Neural progenitor cell (in vitro differentiated cells): ENCODE results near the gene ATXN7L1. TPM values are rescaled to one million over a fixed set of nuclear protein-coding genes. Genes with fewer than 3 reads are reported as not detected.

ENCODE experiments used
- DNase-seq: peaks from one replicate; pipeline ENCODE4 v3.0.0-alpha.2; 2016; ENCODE audit warnings: low spot score
- H2AFZ ChIP-seq: fragments of 200-600 bp; sonication (generic); replicated peaks from 2 replicates; pipeline ENCODE4 v1.6.1; 2016; ENCODE audit warnings: antibody characterized with exemption
- H3F3A ChIP-seq: fragments of 200-600 bp; sonication (generic); 2 replicates; pipeline ENCODE4 v1.6.1; 2016; ENCODE audit warnings: antibody characterized with exemption, low read depth
- H3K27ac ChIP-seq: fragments of 200-600 bp; sonication (generic); 2 replicates; pipeline ENCODE4 v1.5.1; 2016; ENCODE audit warnings: mild to moderate bottlenecking
- H3K27me3 ChIP-seq: fragments of 200-600 bp; sonication (generic); 2 replicates; pipeline ENCODE4 v1.6.1; 2016; ENCODE audit warnings: mild to moderate bottlenecking, moderate library complexity
- H3K36me3 ChIP-seq: fragments of 200-600 bp; sonication (generic); 2 replicates; pipeline ENCODE4 v1.5.1; 2016
- H3K4me1 ChIP-seq: fragments of 200-600 bp; sonication (generic); 2 replicates; pipeline ENCODE4 v1.6.1; 2016; ENCODE audit warnings: mixed run types
- H3K4me2 ChIP-seq: fragments of 200-600 bp; sonication (generic); 2 replicates; pipeline ENCODE4 v1.6.1; 2016
- H3K4me3 ChIP-seq: fragments of 200-600 bp; sonication (generic); 2 replicates; pipeline ENCODE4 v1.5.1; 2016
- H3K79me2 ChIP-seq: fragments of 200-600 bp; sonication (generic); 2 replicates; pipeline ENCODE4 v1.6.1; 2016; ENCODE audit warnings: low read depth
- H3K9ac ChIP-seq: fragments of 200-600 bp; sonication (generic); 2 replicates; pipeline ENCODE4 v1.6.1; 2016
- H3K9me3 ChIP-seq: fragments of 200-600 bp; sonication (generic); 2 replicates; pipeline ENCODE4 v1.5.1; 2016; ENCODE audit warnings: low read depth
- H4K20me1 ChIP-seq: fragments of 200-600 bp; sonication (generic); 2 replicates; pipeline ENCODE4 v1.6.1; 2016; ENCODE audit warnings: low read depth
- H3K27ac Mint-ChIP-seq: 3 replicates; pipeline ENCODE4 v1.8.0; 2021; ENCODE audit warnings: mixed read lengths
- H3K27me3 Mint-ChIP-seq: 2 replicates; pipeline ENCODE4 v1.8.0; 2022; ENCODE audit warnings: low read depth, mild to moderate bottlenecking, inconsistent platforms, moderate library complexity, mixed read lengths; ENCODE audit not compliant: insufficient read depth
- H3K36me3 Mint-ChIP-seq: 3 replicates; pipeline ENCODE4 v1.8.0; 2021; ENCODE audit warnings: mixed read lengths
- H3K4me1 Mint-ChIP-seq: 3 replicates; pipeline ENCODE4 v1.8.0; 2021; ENCODE audit warnings: mixed read lengths
- H3K4me3 Mint-ChIP-seq: 3 replicates; pipeline ENCODE4 v1.8.0; 2021; ENCODE audit warnings: mild to moderate bottlenecking, moderate library complexity, mixed read lengths
- H3K9me3 Mint-ChIP-seq: 3 replicates; pipeline ENCODE4 v1.8.0; 2020; ENCODE audit warnings: mixed read lengths
- EZH2 ChIP-seq: fragments of 200-600 bp; sonication (generic); IDR thresholded peaks from 2 replicates; pipeline ENCODE4 v1.6.1; 2017; ENCODE audit warnings: antibody characterized with exemption, mild to moderate bottlenecking, moderate library complexity
- EZH2phosphoT487 ChIP-seq: fragments of 200-600 bp; sonication (generic); IDR thresholded peaks from 2 replicates; pipeline ENCODE4 v1.6.1; 2017; ENCODE audit warnings: antibody characterized with exemption
- total RNA-seq: library from RNA; depleted of rRNA; stranded (reverse); fragments of >200 nt; gene quantifications from 2 replicates; pipeline ENCODE4 v1.2.3, GENCODE V29; 2015; ENCODE audit warnings: low replicate concordance
- TF ChIP-seq, protein P1 (sequence below): fragments of 200-600 bp; sonication (generic); IDR thresholded peaks from 2 replicates; pipeline ENCODE4 v1.5.1; 2017; ENCODE audit warnings: antibody characterized with exemption, mild to moderate bottlenecking

ATXN7L1 gene
- total RNA-seq, 1 donor from 2014 or later, result 5.9 TPM

DNA sequence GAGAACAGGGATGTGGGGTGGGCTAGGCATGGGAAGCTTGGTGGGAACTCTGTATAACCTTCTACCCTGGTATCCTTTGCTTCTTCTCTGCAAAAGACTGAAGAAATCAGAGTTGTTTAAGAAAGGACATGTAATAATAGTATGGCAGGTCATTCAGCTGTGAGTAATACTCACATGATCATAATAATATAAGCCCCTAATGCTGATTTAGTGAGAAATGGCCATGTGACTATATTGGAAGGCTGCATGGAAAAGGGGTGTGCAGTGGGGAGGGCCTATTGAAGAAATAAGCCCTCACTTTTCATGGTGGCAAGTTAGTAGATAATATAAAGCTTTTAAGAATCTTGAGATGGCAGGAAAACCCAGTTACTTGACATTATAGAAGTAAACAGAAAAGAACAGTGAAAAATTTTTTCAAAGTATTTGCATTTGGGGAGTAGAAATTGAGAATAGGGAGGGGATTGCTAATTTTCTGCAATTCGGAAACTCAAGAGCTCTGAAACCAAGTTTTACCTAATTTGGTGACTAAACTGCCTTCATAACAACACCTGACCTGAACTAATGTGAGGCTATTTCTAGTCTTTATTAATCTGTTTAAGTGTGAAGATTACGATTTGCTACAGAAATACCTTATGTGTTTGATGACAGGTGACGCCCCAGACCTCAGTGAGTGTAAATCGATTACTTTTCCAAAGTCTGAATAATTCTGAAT lies 44.4 kb downstream of the ATXN7L1 start:
- Histone ChIP-seq H3K36me3 (no peaks in the 10 kb centered on the region), H2AFZ (no peak overlapping the region), H3K9ac (no peak overlapping the region), H3K4me3 (no peak overlapping the region), H3F3A (peaks cover 5% of the 10 kb centered on the region), H3K4me1 (peaks cover 24% of the 10 kb centered on the region), H3K9me3 (no peaks in the 10 kb centered on the region), H4K20me1 (peaks cover 35% of the 10 kb centered on the region), H3K27me3 (no peaks in the 10 kb centered on the region), H3K27ac (no peak overlapping the region), H3K79me2 (no peaks in the 10 kb centered on the region), H3K4me2 (no peak overlapping the region)
- H3K27me3 Mint-ChIP-seq, result no peaks in the 10 kb centered on the region
- H3K27ac Mint-ChIP-seq, result no peak overlapping the region
- TF ChIP-seq EZH2phosphoT487 (no peak), EZH2 (no peak)
- TF ChIP-seq, protein P1, sequence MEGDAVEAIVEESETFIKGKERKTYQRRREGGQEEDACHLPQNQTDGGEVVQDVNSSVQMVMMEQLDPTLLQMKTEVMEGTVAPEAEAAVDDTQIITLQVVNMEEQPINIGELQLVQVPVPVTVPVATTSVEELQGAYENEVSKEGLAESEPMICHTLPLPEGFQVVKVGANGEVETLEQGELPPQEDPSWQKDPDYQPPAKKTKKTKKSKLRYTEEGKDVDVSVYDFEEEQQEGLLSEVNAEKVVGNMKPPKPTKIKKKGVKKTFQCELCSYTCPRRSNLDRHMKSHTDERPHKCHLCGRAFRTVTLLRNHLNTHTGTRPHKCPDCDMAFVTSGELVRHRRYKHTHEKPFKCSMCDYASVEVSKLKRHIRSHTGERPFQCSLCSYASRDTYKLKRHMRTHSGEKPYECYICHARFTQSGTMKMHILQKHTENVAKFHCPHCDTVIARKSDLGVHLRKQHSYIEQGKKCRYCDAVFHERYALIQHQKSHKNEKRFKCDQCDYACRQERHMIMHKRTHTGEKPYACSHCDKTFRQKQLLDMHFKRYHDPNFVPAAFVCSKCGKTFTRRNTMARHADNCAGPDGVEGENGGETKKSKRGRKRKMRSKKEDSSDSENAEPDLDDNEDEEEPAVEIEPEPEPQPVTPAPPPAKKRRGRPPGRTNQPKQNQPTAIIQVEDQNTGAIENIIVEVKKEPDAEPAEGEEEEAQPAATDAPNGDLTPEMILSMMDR, result no peak
- peaks cover 4% of the 10 kb centered on the region for H3K36me3 Mint-ChIP-seq
- no peak for DNase-seq
- H3K4me3 Mint-ChIP-seq, result no peak overlapping the region
- H3K4me1 Mint-ChIP-seq, result peaks cover 35% of the 10 kb centered on the region
- H3K9me3 Mint-ChIP-seq, result peaks cover 2% of the 10 kb centered on the region

DNA sequence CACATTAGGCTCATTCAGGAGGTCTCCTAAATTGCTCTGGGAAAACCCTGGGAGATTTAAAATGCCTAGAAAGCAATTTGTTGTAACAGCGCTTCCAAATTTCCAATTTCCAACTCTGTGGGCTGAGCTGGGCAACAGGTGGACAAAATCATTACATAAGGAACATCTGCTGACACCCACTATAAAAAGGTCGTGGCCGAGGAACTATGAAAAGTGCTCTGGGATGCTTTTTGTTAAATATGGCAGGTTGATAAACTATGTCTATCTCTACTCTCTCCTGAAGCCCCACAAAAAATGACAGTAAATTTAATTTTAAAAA lies 45.1 kb downstream of the ATXN7L1 start:
- Histone ChIP-seq H3F3A (peaks cover 5% of the 10 kb centered on the region), H4K20me1 (peaks cover 35% of the 10 kb centered on the region), H3K27me3 (no peaks in the 10 kb centered on the region), H3K36me3 (no peaks in the 10 kb centered on the region), H2AFZ (no peak overlapping the region), H3K79me2 (no peaks in the 10 kb centered on the region), H3K9me3 (no peaks in the 10 kb centered on the region), H3K27ac (no peak overlapping the region), H3K4me1 (peaks cover 24% of the 10 kb centered on the region), H3K4me3 (no peak overlapping the region), H3K9ac (no peak overlapping the region), H3K4me2 (no peak overlapping the region)
- H3K27ac Mint-ChIP-seq, result no peak overlapping the region
- peaks cover 4% of the 10 kb centered on the region for H3K36me3 Mint-ChIP-seq
- H3K27me3 Mint-ChIP-seq, result no peaks in the 10 kb centered on the region
- H3K4me3 Mint-ChIP-seq, result no peak overlapping the region
- TF ChIP-seq EZH2phosphoT487, result no peak
- TF ChIP-seq, protein P1, result no peak
- no peak for TF ChIP-seq EZH2
- H3K9me3 Mint-ChIP-seq, result peaks cover 2% of the 10 kb centered on the region
- H3K4me1 Mint-ChIP-seq, result peaks cover 34% of the 10 kb centered on the region
- DNase-seq, result no peak

DNA sequence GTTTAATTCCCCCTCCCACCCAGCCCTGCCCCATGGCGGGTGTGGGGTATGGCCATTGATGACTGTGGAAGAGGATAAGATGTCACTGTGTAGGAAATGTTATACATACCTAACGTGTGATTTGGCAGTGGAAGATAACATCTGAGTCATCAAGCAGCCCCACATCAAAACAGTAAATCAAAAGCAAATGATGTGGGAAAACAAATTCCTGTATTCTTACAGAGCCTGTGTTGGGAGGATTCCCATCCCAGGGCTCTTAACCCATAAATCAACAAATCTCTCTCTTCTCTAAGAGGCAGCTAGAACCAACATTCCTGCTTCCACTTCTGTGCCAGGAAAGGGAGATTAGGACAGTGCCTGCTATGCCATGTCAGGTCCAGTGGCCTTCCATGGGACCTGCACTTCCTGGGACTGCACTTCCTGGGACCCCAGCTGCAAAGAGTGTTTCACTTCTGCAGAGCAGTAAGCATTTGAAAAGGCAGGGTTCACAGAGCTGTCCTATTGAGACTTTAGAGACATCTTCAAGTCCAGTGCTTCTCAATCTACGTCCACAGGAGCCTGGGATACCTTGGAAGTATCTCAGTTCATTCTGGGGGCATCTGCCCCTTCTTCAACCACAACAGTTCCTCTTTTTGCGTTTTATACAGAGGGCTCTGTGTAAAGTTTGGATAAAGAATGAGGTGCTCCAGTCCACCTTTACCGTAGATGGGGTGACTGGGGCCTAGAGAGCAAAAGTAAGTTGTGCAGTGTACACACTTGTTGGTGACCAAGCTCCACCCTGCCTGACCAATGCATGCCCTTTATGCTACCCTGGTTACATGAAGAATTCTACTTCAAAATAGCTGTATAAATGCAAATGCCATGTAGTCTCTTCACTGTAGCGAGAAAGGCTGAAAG lies 45.7 kb downstream of the ATXN7L1 start:
- Histone ChIP-seq H2AFZ (no peak overlapping the region), H3F3A (peaks cover 5% of the 10 kb centered on the region), H4K20me1 (peaks cover 31% of the 10 kb centered on the region), H3K79me2 (no peaks in the 10 kb centered on the region), H3K9me3 (no peaks in the 10 kb centered on the region), H3K27ac (no peak overlapping the region), H3K36me3 (no peaks in the 10 kb centered on the region), H3K9ac (no peak overlapping the region), H3K4me1 (peaks cover 24% of the 10 kb centered on the region), H3K4me3 (no peak overlapping the region), H3K4me2 (no peak overlapping the region), H3K27me3 (no peaks in the 10 kb centered on the region)
- no peak for DNase-seq
- peaks cover 2% of the 10 kb centered on the region for H3K9me3 Mint-ChIP-seq
- H3K27ac Mint-ChIP-seq, result no peak overlapping the region
- H3K27me3 Mint-ChIP-seq, result no peaks in the 10 kb centered on the region
- H3K36me3 Mint-ChIP-seq, result peaks cover 4% of the 10 kb centered on the region
- no peak overlapping the region for H3K4me3 Mint-ChIP-seq
- TF ChIP-seq EZH2 (no peak), EZH2phosphoT487 (no peak)
- TF ChIP-seq, protein P1, result no peak
- peaks cover 32% of the 10 kb centered on the region for H3K4me1 Mint-ChIP-seq
